ENCODE results near the gene FBXO46. TPM values are rescaled to one million over a fixed set of nuclear protein-coding genes. Genes with fewer than 3 reads are reported as not detected.

Gene FBXO46
- total and polyA plus RNA-seq, 2 of the 13 experiments (the other 11 are each of a cell fraction or from before 2014, with no cell fraction given): 6.2 to 6.4 TPM

DNA sequence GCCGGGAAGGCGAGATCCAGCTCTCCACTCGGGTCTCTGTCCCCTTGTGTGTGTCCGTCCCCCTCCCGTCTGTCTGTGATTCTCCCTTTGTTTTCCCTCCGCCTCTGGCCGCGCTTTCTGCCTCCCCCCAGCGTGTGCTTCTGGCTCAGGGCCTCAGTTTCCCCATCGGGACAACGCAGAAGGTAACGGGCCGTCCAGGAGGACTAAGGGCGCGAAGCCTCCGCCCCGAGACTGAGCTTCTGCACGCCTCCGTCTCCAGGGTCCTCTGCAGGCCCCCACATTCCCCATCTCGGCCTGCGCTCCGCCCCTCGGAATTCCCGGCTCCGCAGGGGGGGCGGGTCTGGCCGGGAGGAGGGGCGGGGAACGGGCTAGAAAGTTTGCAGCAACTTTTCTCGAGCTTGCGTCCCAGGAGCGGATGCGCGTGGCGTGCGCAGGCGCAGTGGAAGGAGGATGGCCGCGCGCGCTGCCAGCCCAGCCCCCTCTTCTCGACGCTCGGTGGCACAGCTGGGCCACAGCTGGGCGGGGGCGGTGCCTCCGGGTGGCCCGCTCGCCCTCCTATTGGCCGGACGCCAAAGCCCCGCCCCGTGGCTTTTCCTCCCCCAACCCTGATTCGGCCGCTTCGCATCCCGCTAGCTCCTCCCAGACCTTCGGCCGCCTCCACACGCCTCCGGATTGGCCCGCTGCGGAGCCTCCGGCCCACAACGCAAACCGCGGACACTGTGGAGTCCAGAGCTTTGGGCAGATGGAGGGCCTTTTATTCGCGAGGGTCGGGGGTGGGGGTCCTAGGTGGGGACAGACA, 38.5 kb upstream of the FBXO46 start, which contains the start of gene SIX5 (continued):
- TF ChIP-seq, protein P1, sequence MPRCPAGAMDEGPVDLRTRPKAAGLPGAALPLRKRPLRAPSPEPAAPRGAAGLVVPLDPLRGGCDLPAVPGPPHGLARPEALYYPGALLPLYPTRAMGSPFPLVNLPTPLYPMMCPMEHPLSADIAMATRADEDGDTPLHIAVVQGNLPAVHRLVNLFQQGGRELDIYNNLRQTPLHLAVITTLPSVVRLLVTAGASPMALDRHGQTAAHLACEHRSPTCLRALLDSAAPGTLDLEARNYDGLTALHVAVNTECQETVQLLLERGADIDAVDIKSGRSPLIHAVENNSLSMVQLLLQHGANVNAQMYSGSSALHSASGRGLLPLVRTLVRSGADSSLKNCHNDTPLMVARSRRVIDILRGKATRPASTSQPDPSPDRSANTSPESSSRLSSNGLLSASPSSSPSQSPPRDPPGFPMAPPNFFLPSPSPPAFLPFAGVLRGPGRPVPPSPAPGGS (CRISPR knock-in tag; IDR thresholded peaks at IDR 0.05): no peak
- no peak for TF ChIP-seq ZNF563 (CRISPR knock-in tag; IDR thresholded peaks at IDR 0.05)
- TF ChIP-seq ZNF781 (CRISPR knock-in tag; IDR thresholded peaks at IDR 0.05; ENCODE audit: borderline replicate concordance, not compliant biosample characterization): no peak
- TF ChIP-seq, protein P2, sequence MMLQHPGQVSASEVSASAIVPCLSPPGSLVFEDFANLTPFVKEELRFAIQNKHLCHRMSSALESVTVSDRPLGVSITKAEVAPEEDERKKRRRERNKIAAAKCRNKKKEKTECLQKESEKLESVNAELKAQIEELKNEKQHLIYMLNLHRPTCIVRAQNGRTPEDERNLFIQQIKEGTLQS (CRISPR knock-in tag; IDR thresholded peaks at IDR 0.05): no peak; the same call in 1 of the 2 replicates
- no peak for TF ChIP-seq ZNF83 (CRISPR knock-in tag; IDR thresholded peaks at IDR 0.05; ENCODE audit: borderline replicate concordance)
- TF ChIP-seq, protein P3, sequence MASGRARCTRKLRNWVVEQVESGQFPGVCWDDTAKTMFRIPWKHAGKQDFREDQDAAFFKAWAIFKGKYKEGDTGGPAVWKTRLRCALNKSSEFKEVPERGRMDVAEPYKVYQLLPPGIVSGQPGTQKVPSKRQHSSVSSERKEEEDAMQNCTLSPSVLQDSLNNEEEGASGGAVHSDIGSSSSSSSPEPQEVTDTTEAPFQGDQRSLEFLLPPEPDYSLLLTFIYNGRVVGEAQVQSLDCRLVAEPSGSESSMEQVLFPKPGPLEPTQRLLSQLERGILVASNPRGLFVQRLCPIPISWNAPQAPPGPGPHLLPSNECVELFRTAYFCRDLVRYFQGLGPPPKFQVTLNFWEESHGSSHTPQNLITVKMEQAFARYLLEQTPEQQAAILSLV (CRISPR knock-in tag; IDR thresholded peaks at IDR 0.05; ENCODE audit: borderline replicate concordance): no peak
- peak; percentile 73 for TF ChIP-seq POLR2AphosphoS2 (IDR thresholded peaks at IDR 0.05; ENCODE audit: low read depth, low read length)
- TF ChIP-seq ISX (CRISPR knock-in tag; conservative IDR thresholded peaks at IDR 0.05): no peak
- no peak for TF ChIP-seq NFIC (IDR thresholded peaks at IDR 0.05; ENCODE audit: low read length)
- TF ChIP-seq JUND (CRISPR knock-in tag; IDR thresholded peaks at IDR 0.05): no peak
- no peak for TF ChIP-seq IRF2 (CRISPR knock-in tag; IDR thresholded peaks at IDR 0.05)
- no peak for TF ChIP-seq ZNF33A (CRISPR knock-in tag; IDR thresholded peaks at IDR 0.05; ENCODE audit: borderline replicate concordance)
- TF ChIP-seq EP300 (IDR thresholded peaks at IDR 0.05; ENCODE audit: low read depth in 2 of 2, low read length in 2 of 2): 0 out of 4 replicates have a peak, but pooled peaks of 1 of the 2 experiments have one; percentile 5
- peak; percentile 25; the same call in 1 of the 2 replicates for TF ChIP-seq EP300 (CRISPR knock-in tag; IDR thresholded peaks at IDR 0.05; ENCODE audit: borderline replicate concordance)
- peak; percentile 98 for TF ChIP-seq SP5 (CRISPR knock-in tag; IDR thresholded peaks at IDR 0.05; ENCODE audit: borderline replicate concordance, low read depth)
- peak; percentile 3; the same call in 1 of the 2 replicates for TF ChIP-seq NCOR1 (IDR thresholded peaks at IDR 0.05; ENCODE audit: borderline replicate concordance, low read length)
- no peak for TF ChIP-seq TCF7L2 (IDR thresholded peaks at IDR 0.05; ENCODE audit: low read depth, low read length)
- TF ChIP-seq, protein P4, sequence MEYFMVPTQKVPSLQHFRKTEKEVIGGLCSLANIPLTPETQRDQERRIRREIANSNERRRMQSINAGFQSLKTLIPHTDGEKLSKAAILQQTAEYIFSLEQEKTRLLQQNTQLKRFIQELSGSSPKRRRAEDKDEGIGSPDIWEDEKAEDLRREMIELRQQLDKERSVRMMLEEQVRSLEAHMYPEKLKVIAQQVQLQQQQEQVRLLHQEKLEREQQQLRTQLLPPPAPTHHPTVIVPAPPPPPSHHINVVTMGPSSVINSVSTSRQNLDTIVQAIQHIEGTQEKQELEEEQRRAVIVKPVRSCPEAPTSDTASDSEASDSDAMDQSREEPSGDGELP (IDR thresholded peaks at IDR 0.05; ENCODE audit: borderline replicate concordance, low read depth): peak; percentile 100
- TF ChIP-seq ZNF598 (CRISPR knock-in tag; IDR thresholded peaks at IDR 0.05; ENCODE audit: borderline replicate concordance): no peak
- TF ChIP-seq, protein P5, sequence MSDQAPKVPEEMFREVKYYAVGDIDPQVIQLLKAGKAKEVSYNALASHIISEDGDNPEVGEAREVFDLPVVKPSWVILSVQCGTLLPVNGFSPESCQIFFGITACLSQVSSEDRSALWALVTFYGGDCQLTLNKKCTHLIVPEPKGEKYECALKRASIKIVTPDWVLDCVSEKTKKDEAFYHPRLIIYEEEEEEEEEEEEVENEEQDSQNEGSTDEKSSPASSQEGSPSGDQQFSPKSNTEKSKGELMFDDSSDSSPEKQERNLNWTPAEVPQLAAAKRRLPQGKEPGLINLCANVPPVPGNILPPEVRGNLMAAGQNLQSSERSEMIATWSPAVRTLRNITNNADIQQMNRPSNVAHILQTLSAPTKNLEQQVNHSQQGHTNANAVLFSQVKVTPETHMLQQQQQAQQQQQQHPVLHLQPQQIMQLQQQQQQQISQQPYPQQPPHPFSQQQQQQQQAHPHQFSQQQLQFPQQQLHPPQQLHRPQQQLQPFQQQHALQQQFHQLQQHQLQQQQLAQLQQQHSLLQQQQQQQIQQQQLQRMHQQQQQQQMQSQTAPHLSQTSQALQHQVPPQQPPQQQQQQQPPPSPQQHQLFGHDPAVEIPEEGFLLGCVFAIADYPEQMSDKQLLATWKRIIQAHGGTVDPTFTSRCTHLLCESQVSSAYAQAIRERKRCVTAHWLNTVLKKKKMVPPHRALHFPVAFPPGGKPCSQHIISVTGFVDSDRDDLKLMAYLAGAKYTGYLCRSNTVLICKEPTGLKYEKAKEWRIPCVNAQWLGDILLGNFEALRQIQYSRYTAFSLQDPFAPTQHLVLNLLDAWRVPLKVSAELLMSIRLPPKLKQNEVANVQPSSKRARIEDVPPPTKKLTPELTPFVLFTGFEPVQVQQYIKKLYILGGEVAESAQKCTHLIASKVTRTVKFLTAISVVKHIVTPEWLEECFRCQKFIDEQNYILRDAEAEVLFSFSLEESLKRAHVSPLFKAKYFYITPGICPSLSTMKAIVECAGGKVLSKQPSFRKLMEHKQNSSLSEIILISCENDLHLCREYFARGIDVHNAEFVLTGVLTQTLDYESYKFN (CRISPR knock-in tag; conservative IDR thresholded peaks at IDR 0.05): peak; percentile 70
